AG09309 (cell line): ENCODE measurements around the gene WDR74.
A peak's percentile ranks its signal among the peaks of the same experiment; 100 is the strongest.

Experiments
- DNase-seq: peaks from one replicate; pipeline ENCODE4 v3.0.0-alpha.2; 2010; ENCODE audit warnings: low read depth
- H3K4me3 ChIP-seq: 2 replicates; pipeline ENCODE4 v1.5.1; 2011; ENCODE audit warnings: mild to moderate bottlenecking, low read depth, low read length, moderate library complexity; ENCODE audit not compliant: control insufficient read depth
- TF ChIP-seq, protein P1 (sequence below): IDR thresholded peaks from 2 replicates; pipeline ENCODE4 v1.5.1; 2011; ENCODE audit warnings: mild to moderate bottlenecking, low read depth, low read length, inconsistent platforms; ENCODE audit not compliant: insufficient read depth, control insufficient read depth; ENCODE audit errors: missing control alignments

WDR74 gene

GRCh38 chr11:62804310-62805075 is 34.9 kb downstream of the WDR74 start:
- no peak for DNase-seq
- TF ChIP-seq, protein P1, sequence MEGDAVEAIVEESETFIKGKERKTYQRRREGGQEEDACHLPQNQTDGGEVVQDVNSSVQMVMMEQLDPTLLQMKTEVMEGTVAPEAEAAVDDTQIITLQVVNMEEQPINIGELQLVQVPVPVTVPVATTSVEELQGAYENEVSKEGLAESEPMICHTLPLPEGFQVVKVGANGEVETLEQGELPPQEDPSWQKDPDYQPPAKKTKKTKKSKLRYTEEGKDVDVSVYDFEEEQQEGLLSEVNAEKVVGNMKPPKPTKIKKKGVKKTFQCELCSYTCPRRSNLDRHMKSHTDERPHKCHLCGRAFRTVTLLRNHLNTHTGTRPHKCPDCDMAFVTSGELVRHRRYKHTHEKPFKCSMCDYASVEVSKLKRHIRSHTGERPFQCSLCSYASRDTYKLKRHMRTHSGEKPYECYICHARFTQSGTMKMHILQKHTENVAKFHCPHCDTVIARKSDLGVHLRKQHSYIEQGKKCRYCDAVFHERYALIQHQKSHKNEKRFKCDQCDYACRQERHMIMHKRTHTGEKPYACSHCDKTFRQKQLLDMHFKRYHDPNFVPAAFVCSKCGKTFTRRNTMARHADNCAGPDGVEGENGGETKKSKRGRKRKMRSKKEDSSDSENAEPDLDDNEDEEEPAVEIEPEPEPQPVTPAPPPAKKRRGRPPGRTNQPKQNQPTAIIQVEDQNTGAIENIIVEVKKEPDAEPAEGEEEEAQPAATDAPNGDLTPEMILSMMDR = no peak
- peak overlapping the region; percentile 77 for H3K4me3 ChIP-seq

DNA sequence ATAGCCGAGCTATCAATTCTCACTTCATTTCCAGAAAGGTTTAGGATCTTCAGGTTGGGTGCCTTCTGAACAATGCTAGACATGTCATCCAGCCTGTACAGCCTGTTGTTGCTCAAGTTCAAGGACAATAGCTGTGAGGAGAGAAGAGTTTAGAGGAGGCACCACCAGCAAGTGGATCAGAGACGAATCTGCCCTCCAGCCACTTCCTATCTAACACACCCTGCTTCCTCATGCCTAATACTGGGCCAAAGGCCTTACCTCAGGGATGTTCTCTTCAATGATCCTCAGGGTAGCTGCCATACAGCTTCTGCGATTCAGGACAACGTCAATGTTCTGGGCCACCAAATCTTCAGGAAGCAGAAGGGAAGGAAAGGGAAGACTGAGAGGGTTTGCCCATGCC is 38.3 kb downstream of the WDR74 start:
- TF ChIP-seq, protein P1 = no peak
- no peak for DNase-seq
- H3K4me3 ChIP-seq = no peak overlapping the region

GRCh38 chr11:62799486-62799885 is 39.9 kb downstream of the WDR74 start:
- no peak for DNase-seq
- H3K4me3 ChIP-seq = no peak overlapping the region
- TF ChIP-seq, protein P1 = no peak

DNA sequence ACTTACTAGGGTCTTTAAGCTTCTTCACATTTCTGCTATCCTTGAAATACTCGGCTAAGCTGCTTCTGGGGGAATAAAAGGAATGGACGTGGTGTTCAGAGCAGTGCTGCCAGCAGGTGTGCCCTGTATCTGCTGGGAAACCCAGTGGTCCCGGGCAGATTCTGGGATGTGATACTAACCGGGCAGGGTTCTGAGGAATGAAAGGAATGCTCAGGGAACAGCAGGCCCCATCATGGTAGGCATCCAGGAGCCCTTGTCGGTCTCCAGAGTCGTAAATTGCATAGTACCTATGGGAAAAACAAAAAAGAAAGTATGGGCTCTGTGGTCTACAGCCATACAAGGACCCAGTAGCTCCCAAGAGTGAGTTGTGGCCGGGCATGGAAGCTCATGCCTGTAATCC is 43.1 kb downstream of the WDR74 start:
- no peak overlapping the region for H3K4me3 ChIP-seq
- TF ChIP-seq, protein P1 = no peak
- DNase-seq = no peak

DNA sequence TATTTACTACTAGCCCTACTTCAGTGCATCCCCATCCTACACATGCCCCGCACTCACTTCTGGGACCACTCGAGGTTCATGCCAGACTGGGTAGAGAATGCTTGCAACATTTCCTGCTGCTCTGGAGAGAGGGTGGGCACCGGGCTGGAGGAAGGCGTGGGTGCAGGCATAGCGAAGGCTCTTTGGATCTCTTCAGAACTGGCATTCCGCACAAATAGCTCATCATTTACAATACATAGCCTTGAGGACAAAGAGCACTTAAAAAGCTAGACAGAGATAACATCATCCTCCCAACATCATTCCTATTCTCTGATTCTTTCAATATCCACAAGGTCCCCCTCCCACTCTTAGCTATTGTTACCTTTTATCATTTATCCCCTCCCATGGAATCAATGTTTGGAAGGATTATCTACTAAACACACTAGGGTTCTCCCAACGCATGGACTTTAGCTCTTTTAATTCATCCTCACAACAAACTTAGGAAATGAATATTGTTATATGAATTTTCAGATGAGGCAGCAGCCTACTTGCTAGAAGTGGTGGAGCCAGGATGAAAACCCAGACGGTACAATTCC is 45.1 kb downstream of the WDR74 start:
- DNase-seq = no peak
- H3K4me3 ChIP-seq = no peak overlapping the region
- TF ChIP-seq, protein P1 = no peak

DNA sequence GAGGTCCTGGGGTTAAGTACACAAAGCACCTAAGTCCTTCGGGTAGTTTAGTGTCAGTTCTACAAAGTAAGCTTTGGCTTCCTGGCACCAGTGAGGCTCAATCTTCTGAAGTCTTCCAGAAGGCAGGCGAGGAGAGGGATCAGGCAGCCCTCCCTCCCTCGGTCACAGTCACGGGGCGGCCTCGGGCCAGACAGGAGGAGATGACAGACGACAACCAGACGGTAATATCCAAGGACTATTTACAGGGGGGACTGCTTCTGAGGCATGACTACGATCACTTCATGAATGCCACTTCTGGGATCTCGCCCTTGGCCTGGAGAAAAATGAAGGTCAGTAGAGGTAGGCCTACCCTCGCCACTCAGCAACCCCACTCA is 47.2 kb downstream of the WDR74 start:
- DNase-seq = no peak
- no peak overlapping the region for H3K4me3 ChIP-seq
- TF ChIP-seq, protein P1 = no peak
